ENCODE results near the gene LAMC2. TPM values are rescaled to one million over a fixed set of nuclear protein-coding genes. Genes with fewer than 3 reads are reported as not detected.

LAMC2 gene
- total RNA-seq, 1 donor from 2014 or later, result 42.2 TPM

- DNase-seq, result no peak
- H3K9me3 ChIP-seq, result no peaks in the 10 kb centered on the region
- H3K27ac ChIP-seq, result no peak overlapping the region
- no peak for TF ChIP-seq CTCF (IDR thresholded peaks at IDR 0.05)
- peaks cover 11% of the 10 kb centered on the region for H3K4me1 ChIP-seq
- no peak overlapping the region for H3K4me3 ChIP-seq
- no peaks in the 10 kb centered on the region for H3K36me3 ChIP-seq
- ATAC-seq, result no peak
- H3K27me3 ChIP-seq, result no peaks in the 10 kb centered on the region
- intact Hi-C loops (cut with DNase I), result no loop called here
These were observed 44.3 kb downstream of the LAMC2 start for GRCh38 chr1:183230413-183230812.

GRCh38 chr1:183231545-183231944 lies 45.5 kb downstream of the LAMC2 start:
- no peak for TF ChIP-seq CTCF (IDR thresholded peaks at IDR 0.05)

GRCh38 chr1:183233113-183233512 lies 47.0 kb downstream of the LAMC2 start:
- Histone ChIP-seq H3K9me3 (no peaks in the 10 kb centered on the region), H3K36me3 (no peaks in the 10 kb centered on the region), H3K4me1 (peaks cover 14% of the 10 kb centered on the region), H3K27me3 (no peaks in the 10 kb centered on the region), H3K4me3 (no peak overlapping the region), H3K27ac (no peak overlapping the region)
- no peak for DNase-seq
- no peak for ATAC-seq
- no peak for TF ChIP-seq CTCF (IDR thresholded peaks at IDR 0.05)
- intact Hi-C loops (cut with DNase I), result no loop called here

More at GRCh38 chr1:183231545-183231944, 45.5 kb downstream of the LAMC2 start:
- Histone ChIP-seq H3K27ac (no peak overlapping the region), H3K36me3 (no peaks in the 10 kb centered on the region), H3K4me1 (peaks cover 11% of the 10 kb centered on the region), H3K4me3 (no peak overlapping the region), H3K9me3 (no peaks in the 10 kb centered on the region), H3K27me3 (no peaks in the 10 kb centered on the region)
- no peak for DNase-seq
- no peak for ATAC-seq
- intact Hi-C loops (cut with DNase I), result no loop called here

- Histone ChIP-seq H3K27me3 (no peaks in the 10 kb centered on the region), H3K9me3 (no peaks in the 10 kb centered on the region), H3K4me1 (peaks cover 21% of the 10 kb centered on the region), H3K27ac (peak overlapping the region; percentile 74), H3K36me3 (no peaks in the 10 kb centered on the region), H3K4me3 (peak overlapping the region; percentile 36)
- peak; percentile 66 for TF ChIP-seq CTCF (IDR thresholded peaks at IDR 0.05)
- peak; percentile 69 for ATAC-seq
- DNase-seq, result no peak
- intact Hi-C loops (cut with DNase I), result no loop called here
These were observed 48.8 kb downstream of the LAMC2 start for GRCh38 chr1:183234660-183235476.

DNA sequence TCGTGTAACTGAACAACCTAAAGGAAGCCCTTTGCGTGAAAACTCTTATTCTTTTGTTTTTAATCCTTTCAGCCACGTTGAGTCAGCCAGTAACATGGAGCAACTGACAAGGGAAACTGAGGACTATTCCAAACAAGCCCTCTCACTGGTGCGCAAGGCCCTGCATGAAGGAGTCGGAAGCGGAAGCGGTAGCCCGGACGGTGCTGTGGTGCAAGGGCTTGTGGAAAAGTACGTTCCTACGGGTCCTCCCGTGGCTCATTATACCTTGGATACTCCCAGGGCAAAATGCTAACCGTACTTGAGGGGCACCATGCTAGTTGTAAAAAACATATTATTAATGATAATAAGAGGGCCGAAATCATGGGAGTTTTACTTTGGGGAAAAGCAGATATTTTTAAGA lies 49.4 kb downstream of the LAMC2 start:
- no peak overlapping the region for H3K4me3 ChIP-seq
- H3K4me1 ChIP-seq, result peaks cover 22% of the 10 kb centered on the region
- no peaks in the 10 kb centered on the region for H3K9me3 ChIP-seq
- TF ChIP-seq CTCF (IDR thresholded peaks at IDR 0.05), result no peak
- no peaks in the 10 kb centered on the region for H3K27me3 ChIP-seq
- intact Hi-C loops (cut with DNase I), result no loop called here
- DNase-seq, result no peak
- H3K27ac ChIP-seq, result peak overlapping the region; percentile 74
- H3K36me3 ChIP-seq, result no peaks in the 10 kb centered on the region
- ATAC-seq, result no peak
